Fibroblast of skin of right quadriceps (primary cell): ENCODE results near the gene EVI5.

Experiments
- DNase-seq: peaks from one replicate; pipeline ENCODE4 v3.0.0-alpha.2; 2013

The EVI5 gene

GRCh38 chr1:92481971-92482664, 302.8 kb downstream of the EVI5 start:
- DNase-seq = no peak

DNA sequence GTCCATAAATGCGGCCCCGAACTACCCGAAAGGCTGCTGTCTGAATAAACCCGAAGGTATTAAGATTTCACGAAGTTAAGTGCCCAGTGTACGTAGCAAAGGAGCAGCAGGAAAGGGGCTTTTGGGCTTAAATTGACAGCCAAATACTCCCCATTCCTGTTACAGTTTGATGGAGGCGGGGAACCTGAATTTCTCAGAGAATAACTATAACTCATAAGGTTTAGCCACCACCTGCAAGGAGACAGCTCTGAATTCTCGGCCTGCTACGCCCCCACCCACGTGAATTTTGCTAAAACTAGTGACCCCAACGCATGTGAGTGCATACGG, 303.3 kb downstream of the EVI5 start:
- no peak for DNase-seq

DNA sequence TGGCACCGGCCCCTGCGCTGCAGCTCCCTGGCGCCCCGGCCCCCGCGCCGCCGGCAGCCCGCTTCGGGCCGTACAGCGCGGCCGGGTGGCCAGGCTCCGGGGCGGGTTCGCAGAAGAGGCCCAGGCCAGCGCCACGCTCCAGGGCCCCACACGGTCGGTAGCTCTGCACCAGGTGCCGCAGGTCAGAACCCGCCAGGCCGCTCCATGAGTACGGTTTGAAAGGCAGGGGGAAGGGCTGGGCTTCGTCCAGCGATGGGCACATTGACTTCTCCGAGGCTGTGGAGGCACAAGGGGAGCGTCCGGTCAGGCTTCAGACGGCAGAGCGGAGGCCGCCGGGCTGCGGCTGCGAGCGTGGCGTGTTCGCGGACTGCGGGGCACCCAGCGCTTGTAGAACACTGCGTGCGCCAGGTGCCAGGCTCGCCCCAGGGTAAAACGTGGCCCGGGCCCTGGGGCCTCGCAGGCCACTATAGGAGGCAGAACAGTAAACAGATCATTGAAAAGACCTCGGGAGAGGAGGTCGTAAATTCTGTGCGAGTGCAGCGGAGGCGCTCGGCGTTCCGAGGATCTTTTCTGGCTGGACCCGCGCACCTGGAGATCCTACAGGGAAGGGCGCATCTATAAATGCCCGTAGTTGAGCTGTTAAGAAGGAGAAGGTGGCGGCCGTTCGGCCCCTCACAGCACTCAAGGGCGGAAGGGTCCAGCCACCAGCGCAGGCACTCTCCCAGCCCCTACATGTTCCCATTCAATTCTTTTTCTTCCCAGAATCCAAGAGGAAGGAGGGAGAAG, 303.9 kb downstream of the EVI5 start:
- no peak for DNase-seq

DNA sequence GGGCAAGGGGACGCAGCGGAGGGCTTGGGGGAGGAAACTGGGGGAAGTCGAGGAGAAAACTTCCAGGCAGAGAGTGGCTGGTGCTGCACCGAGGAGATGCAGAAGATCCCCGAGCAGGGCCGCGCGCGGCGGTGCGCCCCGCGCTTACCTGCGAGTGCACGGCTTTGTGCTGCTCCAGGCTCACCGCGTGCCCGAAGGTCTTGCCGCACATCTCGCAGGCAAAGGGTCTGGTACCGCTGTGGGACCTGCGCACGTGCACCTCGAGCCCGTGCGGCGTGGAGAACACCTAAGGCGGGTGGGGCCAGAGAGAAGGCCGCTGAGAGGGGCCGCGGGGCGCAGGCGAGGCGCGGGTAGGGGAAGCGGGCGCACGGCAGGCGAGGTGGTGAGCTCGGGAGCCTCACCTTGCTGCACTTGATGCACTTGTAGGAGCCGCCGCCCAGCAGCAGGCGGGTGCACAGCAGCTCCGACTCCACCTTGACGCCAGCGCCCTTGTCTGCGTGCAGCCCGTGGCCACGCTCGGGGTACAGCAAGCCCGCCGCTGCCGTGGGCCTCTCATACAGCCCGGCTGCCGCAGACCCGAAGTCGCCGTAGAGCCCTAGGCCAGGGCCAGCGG, 304.6 kb downstream of the EVI5 start:
- DNase-seq = no peak

DNA sequence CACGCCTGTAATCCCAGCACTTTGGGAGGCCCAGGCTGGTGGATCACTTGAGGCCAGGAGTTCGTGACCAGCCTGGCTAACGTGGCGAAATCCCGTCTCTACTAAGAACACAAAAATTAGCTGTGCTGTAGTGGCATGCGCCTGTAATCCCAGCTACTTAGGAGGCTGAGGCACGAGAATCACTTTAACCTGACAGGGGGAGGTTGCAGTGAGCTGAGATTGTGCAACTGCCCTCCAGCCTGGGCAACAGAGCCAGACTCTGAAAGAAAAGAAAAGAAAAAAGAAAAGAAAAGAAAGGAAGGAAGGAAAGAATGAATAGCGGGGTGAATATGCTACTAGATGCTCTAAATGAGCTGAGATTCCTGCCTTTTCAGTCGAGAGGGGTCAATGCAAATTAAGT, 305.3 kb downstream of the EVI5 start:
- no peak for DNase-seq

GRCh38 chr1:92478393-92478792, 306.5 kb downstream of the EVI5 start:
- DNase-seq = no peak

DNA sequence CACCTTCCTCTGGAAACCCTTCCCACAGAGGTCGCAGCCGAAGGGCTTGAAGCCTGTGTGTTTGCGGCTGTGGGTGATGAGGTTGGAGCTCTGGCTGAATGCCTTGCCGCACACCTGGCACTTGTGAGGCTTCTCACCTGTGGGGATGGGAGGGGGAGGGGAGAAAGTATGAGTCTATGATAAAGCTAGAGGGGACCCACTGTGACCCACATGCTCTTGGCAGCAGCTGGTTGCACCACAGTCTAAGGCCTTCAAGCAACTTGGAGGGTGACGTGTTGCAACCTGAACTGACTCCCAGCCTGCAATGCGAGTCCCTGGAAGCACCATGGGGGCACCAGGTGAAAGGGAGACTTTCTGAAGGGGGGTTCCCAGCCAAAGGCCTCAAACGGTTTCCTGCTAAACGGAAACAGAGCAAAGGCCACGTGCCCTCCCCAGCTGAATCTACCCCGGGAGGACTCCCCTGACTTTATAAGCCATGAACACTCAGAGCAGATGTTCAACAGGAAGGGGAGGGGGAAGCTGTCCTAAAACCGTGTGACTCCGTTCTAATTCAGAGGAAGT, 308.8 kb downstream of the EVI5 start:
- no peak for DNase-seq

DNA sequence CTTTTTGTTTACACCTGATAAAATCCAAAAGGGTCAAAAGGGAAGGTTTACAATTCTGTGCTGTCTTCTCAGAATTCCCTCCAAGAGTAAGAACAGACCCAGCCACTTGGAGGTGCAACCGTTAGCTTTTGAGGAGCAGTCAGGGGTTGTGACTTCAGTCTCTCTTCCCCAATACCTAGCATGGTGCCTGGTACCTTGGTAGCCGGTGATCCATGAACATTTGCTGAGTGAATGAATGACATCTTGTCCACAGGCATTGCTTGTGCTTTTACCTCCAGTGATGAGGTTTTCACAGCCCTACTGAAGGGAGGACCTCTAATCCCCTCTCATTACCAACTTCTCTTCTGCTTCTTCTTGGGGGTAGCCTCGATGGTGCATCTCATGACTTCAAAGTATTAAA, 309.9 kb downstream of the EVI5 start:
- no peak for DNase-seq

DNA sequence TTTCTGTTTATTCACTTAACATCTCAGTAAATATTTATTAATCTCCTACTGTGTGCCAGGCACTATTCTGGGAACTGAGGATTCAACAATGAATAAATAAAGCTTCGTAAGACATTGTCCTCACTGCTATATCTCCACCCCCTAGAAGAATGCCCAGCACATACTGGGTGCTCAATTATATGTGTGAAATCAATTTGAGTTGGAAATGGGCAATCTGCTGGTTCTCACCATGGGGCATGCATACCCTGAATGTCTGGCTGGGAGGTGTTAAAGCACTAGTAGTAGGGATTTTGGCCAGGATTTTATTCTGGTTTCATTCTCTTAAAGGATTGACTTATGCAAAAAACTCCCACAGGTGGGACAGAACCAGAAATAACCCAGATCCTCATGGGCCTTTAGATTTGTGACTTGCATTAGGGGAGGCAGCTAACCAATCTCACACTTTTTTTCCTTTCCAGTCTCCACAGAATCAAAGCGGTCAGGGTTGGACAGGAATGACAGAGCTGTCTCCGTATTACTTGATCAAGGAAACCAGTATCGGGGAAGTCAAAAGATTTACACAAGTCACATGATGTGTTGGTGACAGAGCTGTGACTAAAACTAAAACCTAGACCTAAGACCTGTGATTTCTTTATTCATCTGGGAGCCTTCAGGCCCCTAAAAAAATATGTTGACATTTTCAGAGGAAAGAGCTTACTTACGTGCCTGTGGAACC, 311.0 kb downstream of the EVI5 start:
- DNase-seq = no peak

- no peak for DNase-seq
These were observed 314.7 kb downstream of the EVI5 start for GRCh38 chr1:92470216-92470615.

- no peak for DNase-seq
These were observed 318.1 kb downstream of the EVI5 start for GRCh38 chr1:92466683-92467352.

GRCh38 chr1:92465256-92465647, 319.7 kb downstream of the EVI5 start:
- DNase-seq = no peak

GRCh38 chr1:92464588-92465255, 320.2 kb downstream of the EVI5 start:
- no peak for DNase-seq

DNA sequence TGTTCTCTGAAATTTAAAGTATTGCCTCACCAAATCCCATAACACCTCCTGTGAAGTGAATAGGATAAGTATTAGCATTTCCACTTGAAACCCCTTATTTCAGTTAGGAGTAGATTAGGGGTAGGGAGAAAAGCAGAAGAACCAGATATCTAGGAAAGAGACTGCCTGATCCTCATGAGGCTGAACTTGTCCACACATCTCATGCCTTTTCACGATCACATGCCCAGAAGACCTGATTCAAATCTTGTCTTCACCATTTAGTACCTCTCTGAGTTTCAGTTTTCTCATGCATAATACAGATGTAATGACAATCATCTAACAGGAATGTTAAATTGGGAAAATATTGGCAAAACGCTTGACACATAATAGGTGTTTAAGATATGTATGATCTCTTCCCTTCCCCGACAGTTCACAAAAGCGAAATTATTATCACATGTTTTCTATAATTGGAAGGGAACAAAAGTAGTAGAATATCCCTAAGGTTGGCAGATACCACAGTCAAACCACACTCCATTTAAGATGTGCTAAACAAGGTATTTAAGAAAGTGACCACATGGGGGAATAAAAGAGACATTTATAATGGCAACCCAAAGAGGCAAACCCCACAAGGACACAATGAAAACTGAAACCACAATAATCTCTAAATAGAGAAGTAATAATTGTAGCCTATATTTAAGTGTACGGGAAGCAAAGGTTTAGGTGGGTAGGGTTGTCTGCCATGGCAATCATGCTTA, 323.4 kb downstream of the EVI5 start:
- no peak for DNase-seq

GRCh38 chr1:92459871-92460320, 325.0 kb downstream of the EVI5 start:
- DNase-seq = no peak
